Activated CD4-positive, alpha-beta T cell treated with anti-CD3 and anti-CD28 coated beads, Interleukin-2, amount 10 ng/mL, durations not matched to agents 7 days and 5 days (primary cell): ENCODE results near the gene MAST4. TPM values are rescaled to one million over a fixed set of nuclear protein-coding genes. Genes with fewer than 3 reads are reported as not detected.

ENCODE experiments used
- CTCF ChIA-PET: fragments of 350-600 bp; sonication (Branson Sonifier 250); formaldehyde crosslinking; loops from one replicate; lab custom pipeline; 2021; ENCODE audit warnings: antibody characterized with exemption; lab: Charles Lee
- POLR2A ChIA-PET: fragments of 350-600 bp; sonication (Branson Sonifier 250); formaldehyde crosslinking; loops from one replicate; lab custom pipeline; 2021; ENCODE audit warnings: antibody characterized with exemption; lab: Charles Lee
- DNase-seq: peaks from one replicate; pipeline ENCODE4 v3.0.0-alpha.2; 2020
- H3K27ac Mint-ChIP-seq: one replicate; pipeline ENCODE4 v1.8.0; 2021; ENCODE audit warnings: mild to moderate bottlenecking, moderate library complexity, mixed read lengths
- H3K27me3 Mint-ChIP-seq: one replicate; pipeline ENCODE4 v1.8.0; 2021; ENCODE audit warnings: mixed read lengths
- H3K36me3 Mint-ChIP-seq: one replicate; pipeline ENCODE4 v1.8.0; 2021; ENCODE audit warnings: low read depth, mixed read lengths
- H3K4me1 Mint-ChIP-seq: one replicate; pipeline ENCODE4 v1.8.0; 2021; ENCODE audit warnings: mixed read lengths
- H3K4me3 Mint-ChIP-seq: one replicate; pipeline ENCODE4 v1.8.0; 2021; ENCODE audit warnings: mild to moderate bottlenecking, moderate library complexity, mixed read lengths
- H3K9me3 Mint-ChIP-seq: one replicate; pipeline ENCODE4 v1.8.0; 2021; ENCODE audit warnings: mixed read lengths
- total RNA-seq, 2 experiments: library from RNA; stranded (reverse); gene quantifications; one replicate each; pipeline ENCODE4 v1.2.3, GENCODE V29; 2021

Gene MAST4
- total RNA-seq, 2 experiments from 2014 or later, result 23.5 to 25.8 TPM

DNA sequence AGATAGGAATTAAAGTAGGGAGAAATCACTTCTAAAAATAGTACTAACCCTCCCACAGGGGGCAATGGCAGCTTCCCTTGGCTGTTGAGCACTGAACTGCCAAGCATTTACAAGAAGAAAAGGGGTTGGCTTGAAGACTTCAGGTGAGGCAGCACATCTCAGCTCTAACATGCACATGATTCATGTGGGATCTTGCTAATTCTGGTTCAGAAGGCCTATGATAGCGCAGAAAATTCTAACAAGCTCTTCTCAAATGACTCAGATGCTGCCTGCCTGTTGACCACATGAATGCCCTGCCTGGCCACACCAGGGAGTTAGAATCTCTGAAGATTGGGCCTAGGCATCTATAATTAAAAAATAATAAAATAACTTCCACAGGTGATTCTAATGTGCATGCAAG, 577.8 kb downstream of the MAST4 start:
- Mint-ChIP-seq H3K9me3 (peaks cover 45% of the 10 kb centered on the region), H3K27me3 (no peaks in the 10 kb centered on the region), H3K27ac (no peak overlapping the region), H3K4me3 (no peak overlapping the region), H3K36me3 (peaks cover 48% of the 10 kb centered on the region), H3K4me1 (peaks cover 25% of the 10 kb centered on the region)
- no peak for DNase-seq
- POLR2A ChIA-PET, result no interaction called here
- CTCF ChIA-PET, result interaction anchor here (1.2 to 2.1 kb wide), 3 partner anchors 11 to 25 kb away, joined by 3 to 6 read pairs (median 4); no protein-coding TSS in a partner anchor

DNA sequence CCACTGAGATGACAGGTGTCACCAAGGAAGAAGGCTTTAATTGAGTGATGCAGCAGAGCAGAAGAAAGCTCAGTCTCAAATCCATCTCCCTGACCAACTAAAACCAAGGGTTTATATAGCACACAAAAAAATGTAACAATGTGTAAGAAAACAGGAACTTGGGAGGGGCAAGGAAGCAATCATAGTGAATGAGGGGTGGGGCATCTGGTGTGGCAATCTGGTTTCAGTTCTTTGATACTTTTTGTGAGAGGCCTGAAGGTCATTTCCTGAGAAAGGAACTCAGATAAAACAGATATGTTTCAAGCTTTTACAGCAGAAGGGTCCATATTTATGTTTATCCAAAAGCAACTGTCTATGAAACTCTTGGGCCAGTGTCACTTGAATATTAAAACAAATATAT, 580.7 kb downstream of the MAST4 start:
- CTCF ChIA-PET, result interaction anchor here (0.9 to 1.3 kb wide), 2 partner anchors 10 to 27 kb away, joined by 3 read pairs; no protein-coding TSS in a partner anchor
- POLR2A ChIA-PET, result no interaction called here
- H3K36me3 Mint-ChIP-seq, result peaks cover 64% of the 10 kb centered on the region
- no peak overlapping the region for H3K27ac Mint-ChIP-seq
- peaks cover 43% of the 10 kb centered on the region for H3K4me1 Mint-ChIP-seq
- H3K9me3 Mint-ChIP-seq, result peaks cover 61% of the 10 kb centered on the region
- DNase-seq, result no peak
- H3K4me3 Mint-ChIP-seq, result no peak overlapping the region
- no peaks in the 10 kb centered on the region for H3K27me3 Mint-ChIP-seq

GRCh38 chr5:67178085-67178484, 581.9 kb downstream of the MAST4 start:
- peaks cover 59% of the 10 kb centered on the region for H3K36me3 Mint-ChIP-seq
- H3K4me1 Mint-ChIP-seq, result peaks cover 53% of the 10 kb centered on the region
- no peaks in the 10 kb centered on the region for H3K27me3 Mint-ChIP-seq
- no peak overlapping the region for H3K27ac Mint-ChIP-seq
- POLR2A ChIA-PET, result no interaction called here
- peaks cover 61% of the 10 kb centered on the region for H3K9me3 Mint-ChIP-seq
- no peak overlapping the region for H3K4me3 Mint-ChIP-seq
- DNase-seq, result no peak
- CTCF ChIA-PET, result interaction anchor here (0.6 to 1.0 kb wide), 2 partner anchors 33 to 177 kb away, joined by 3 read pairs; no protein-coding TSS in a partner anchor

DNA sequence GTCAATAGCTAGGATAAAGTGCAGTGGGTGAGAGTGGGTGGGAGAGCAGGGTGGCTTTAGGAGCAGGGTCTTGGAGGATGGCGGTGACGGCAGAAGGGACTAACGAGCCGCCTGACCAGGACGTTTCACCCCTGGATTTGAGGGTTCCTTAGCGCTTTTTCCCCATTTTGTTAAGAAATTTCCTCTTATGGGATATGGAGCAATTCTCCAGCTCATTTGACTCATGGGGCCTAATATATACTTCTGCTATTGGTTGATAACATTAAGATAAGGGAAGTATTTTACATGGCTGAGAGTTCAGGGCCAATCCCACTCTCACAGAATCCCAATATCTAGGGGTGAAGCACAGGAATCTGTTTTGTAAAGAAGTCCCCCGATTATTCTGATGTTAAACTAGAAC, 582.8 kb downstream of the MAST4 start:
- POLR2A ChIA-PET, result no interaction called here

DNA sequence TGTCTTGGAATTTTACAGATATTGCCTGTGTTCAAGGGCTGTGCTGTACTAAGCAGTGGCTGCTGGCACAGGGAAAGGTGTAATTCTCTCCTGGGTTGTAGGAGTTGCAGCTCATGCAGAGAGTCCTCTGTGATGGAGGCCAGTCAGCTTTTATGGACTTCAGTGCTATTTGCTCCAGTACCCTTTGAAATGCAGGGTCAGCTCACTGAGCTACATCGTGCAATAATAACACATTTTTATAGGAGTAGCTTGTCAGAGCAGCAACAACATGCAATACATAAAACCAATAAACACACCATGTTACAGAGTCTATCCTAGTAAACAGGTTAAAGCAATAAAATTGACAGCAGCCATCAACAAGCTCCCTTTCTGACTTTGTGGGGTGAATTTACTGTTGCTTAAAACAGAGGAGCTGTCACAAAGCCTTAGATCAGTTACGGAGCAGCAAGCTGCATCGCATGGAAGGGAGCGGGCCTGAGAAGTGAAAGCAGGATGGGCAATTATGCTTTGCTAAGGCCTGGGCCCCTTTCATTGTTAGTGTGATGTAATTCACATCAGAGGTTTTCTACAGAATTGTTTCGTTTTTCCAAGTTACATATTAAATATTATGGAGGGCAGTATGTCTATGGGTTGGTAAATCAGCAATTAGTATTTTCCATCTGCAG, 583.6 kb downstream of the MAST4 start:
- no peaks in the 10 kb centered on the region for H3K27me3 Mint-ChIP-seq
- no peak overlapping the region for H3K27ac Mint-ChIP-seq
- no peak for DNase-seq
- H3K4me1 Mint-ChIP-seq, result peaks cover 52% of the 10 kb centered on the region
- peaks cover 62% of the 10 kb centered on the region for H3K9me3 Mint-ChIP-seq
- no peak overlapping the region for H3K4me3 Mint-ChIP-seq
- POLR2A ChIA-PET, result interaction anchor here (0.6 kb wide), 1 partner anchor 257 kb away, joined by 3 read pairs; no protein-coding TSS in a partner anchor
- peaks cover 66% of the 10 kb centered on the region for H3K36me3 Mint-ChIP-seq
- CTCF ChIA-PET, result interaction anchor here (0.6 to 3.5 kb wide), 7 partner anchors 10 to 50 kb away, joined by 3 to 13 read pairs (median 3); no protein-coding TSS in a partner anchor

More for the DNA sequence above, 582.8 kb downstream of the MAST4 start:
- CTCF ChIA-PET, result interaction anchor here (0.7 to 3.5 kb wide), 4 partner anchors 11 to 32 kb away, joined by 3 to 13 read pairs (median 3); no protein-coding TSS in a partner anchor
- no peak for DNase-seq
- H3K36me3 Mint-ChIP-seq, result peaks cover 66% of the 10 kb centered on the region
- H3K27me3 Mint-ChIP-seq, result no peaks in the 10 kb centered on the region
- H3K4me1 Mint-ChIP-seq, result peaks cover 54% of the 10 kb centered on the region
- peaks cover 65% of the 10 kb centered on the region for H3K9me3 Mint-ChIP-seq
- H3K4me3 Mint-ChIP-seq, result no peak overlapping the region
- no peak overlapping the region for H3K27ac Mint-ChIP-seq

DNA sequence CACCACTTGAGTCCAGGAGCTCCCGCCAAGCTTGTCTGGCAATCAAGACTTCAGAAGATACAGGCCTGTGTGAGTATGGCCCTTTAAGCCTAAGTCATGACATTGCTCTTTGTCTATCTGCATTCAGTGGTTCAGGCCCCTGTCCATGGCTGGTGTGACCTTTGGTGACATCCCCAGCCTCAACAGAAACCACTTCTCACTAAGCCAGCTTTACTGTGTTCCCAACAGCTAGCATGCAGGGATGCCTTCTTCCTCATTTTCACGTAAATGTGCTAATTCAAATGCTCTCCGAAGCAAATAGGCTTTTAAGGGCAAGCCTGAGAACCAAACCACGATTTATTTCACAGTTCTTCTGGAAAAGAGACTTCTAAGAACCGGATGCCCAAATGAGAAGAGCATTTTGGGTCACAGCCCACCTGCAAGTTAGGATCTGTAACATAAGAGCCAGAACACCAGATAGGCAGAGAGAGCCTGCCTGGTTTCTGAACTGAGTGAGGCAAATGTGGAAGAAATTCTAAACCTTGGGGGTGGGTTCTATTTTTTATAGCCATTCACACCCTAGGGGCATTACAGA, 585.5 kb downstream of the MAST4 start:
- peak overlapping the region; percentile 5 for H3K4me3 Mint-ChIP-seq
- peak overlapping the region; percentile 85 for H3K27ac Mint-ChIP-seq
- peak; percentile 37 for DNase-seq
- H3K27me3 Mint-ChIP-seq, result no peaks in the 10 kb centered on the region
- peaks cover 57% of the 10 kb centered on the region for H3K36me3 Mint-ChIP-seq
- CTCF ChIA-PET, result interaction anchor here (0.6 to 3.5 kb wide), 7 partner anchors 9 to 1065 kb away, joined by 3 to 13 read pairs (median 3); no protein-coding TSS in a partner anchor
- POLR2A ChIA-PET, result no interaction called here
- H3K9me3 Mint-ChIP-seq, result peaks cover 43% of the 10 kb centered on the region
- peaks cover 60% of the 10 kb centered on the region for H3K4me1 Mint-ChIP-seq

GRCh38 chr5:67182301-67182790, 586.2 kb downstream of the MAST4 start:
- Mint-ChIP-seq H3K4me3 (no peak overlapping the region), H3K36me3 (peaks cover 53% of the 10 kb centered on the region), H3K27me3 (no peaks in the 10 kb centered on the region), H3K9me3 (peaks cover 38% of the 10 kb centered on the region), H3K27ac (peak overlapping the region; percentile 85), H3K4me1 (peaks cover 60% of the 10 kb centered on the region)
- CTCF ChIA-PET, result interaction anchor here (0.6 to 1.5 kb wide), 5 partner anchors 9 to 1064 kb away, joined by 3 read pairs; no protein-coding TSS in a partner anchor
- DNase-seq, result no peak
- POLR2A ChIA-PET, result no interaction called here

GRCh38 chr5:67183859-67184258, 587.7 kb downstream of the MAST4 start:
- Mint-ChIP-seq H3K4me1 (peaks cover 66% of the 10 kb centered on the region), H3K27me3 (no peaks in the 10 kb centered on the region), H3K9me3 (peaks cover 29% of the 10 kb centered on the region), H3K4me3 (no peak overlapping the region), H3K36me3 (peaks cover 49% of the 10 kb centered on the region), H3K27ac (no peak overlapping the region)
- ChIA-PET POLR2A (no interaction called here), CTCF (interaction anchor here (1.2 kb wide), 2 partner anchors 9 to 18 kb away, joined by 3 read pairs; no protein-coding TSS in a partner anchor)
- no peak for DNase-seq

DNA sequence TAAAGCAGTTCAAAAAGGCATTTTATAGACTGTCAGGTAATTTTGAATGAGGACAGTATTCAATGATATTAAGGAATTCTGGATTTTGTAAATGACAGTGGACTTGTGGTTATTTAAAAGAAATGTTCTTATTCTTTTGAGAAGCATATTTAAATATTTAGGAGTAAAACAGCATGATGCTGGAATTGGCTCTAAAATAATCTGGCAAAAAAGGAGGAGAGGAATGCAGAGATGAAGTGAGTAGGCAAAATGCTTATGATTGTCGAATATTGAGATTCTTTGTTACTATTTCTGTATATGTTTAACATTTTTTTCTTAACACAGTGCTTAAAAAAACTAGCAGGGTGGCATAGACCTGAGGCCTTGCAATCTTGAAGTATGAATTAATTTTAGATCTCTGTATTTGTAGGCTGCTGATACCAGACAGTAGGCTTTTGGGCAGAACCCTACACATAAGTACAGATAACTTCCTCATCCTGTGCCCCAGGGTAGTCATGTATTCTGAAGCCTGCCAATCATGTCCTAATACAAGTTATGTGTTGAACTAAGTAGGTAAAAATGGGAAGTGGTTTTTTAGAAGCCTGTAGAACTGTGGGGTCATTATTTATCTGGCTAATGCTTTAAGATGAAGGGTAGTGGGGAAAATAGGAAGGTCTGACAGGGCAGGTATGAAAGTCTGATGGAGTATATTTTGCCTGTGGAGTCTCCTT, 591.0 kb downstream of the MAST4 start:
- peaks cover 37% of the 10 kb centered on the region for H3K36me3 Mint-ChIP-seq
- no peak overlapping the region for H3K4me3 Mint-ChIP-seq
- peaks cover 12% of the 10 kb centered on the region for H3K9me3 Mint-ChIP-seq
- CTCF ChIA-PET, result no interaction called here
- no peaks in the 10 kb centered on the region for H3K27me3 Mint-ChIP-seq
- peaks cover 57% of the 10 kb centered on the region for H3K4me1 Mint-ChIP-seq
- peak overlapping the region; percentile 44 for H3K27ac Mint-ChIP-seq
- DNase-seq, result no peak
- POLR2A ChIA-PET, result no interaction called here

GRCh38 chr5:67188274-67189078, 592.3 kb downstream of the MAST4 start:
- peaks cover 38% of the 10 kb centered on the region for H3K36me3 Mint-ChIP-seq
- no peak overlapping the region for H3K4me3 Mint-ChIP-seq
- no peak for DNase-seq
- H3K4me1 Mint-ChIP-seq, result peaks cover 49% of the 10 kb centered on the region
- CTCF ChIA-PET, result interaction anchor here (0.5 to 1.3 kb wide), 10 partner anchors 9 to 328 kb away, joined by 3 to 7 read pairs (median 3); partner anchors contain the start of gene CD180
- H3K27me3 Mint-ChIP-seq, result no peaks in the 10 kb centered on the region
- POLR2A ChIA-PET, result no interaction called here
- peak overlapping the region; percentile 84 for H3K27ac Mint-ChIP-seq
- H3K9me3 Mint-ChIP-seq, result peaks cover 10% of the 10 kb centered on the region

GRCh38 chr5:67189079-67189354, 592.8 kb downstream of the MAST4 start:
- Mint-ChIP-seq H3K36me3 (peaks cover 35% of the 10 kb centered on the region), H3K9me3 (peaks cover 10% of the 10 kb centered on the region), H3K27ac (peak overlapping the region; percentile 84), H3K27me3 (no peaks in the 10 kb centered on the region), H3K4me1 (peaks cover 54% of the 10 kb centered on the region), H3K4me3 (no peak overlapping the region)
- DNase-seq, result no peak
- POLR2A ChIA-PET, result no interaction called here
- CTCF ChIA-PET, result interaction anchor here (0.5 to 1.3 kb wide), 9 partner anchors 8 to 327 kb away, joined by 3 to 7 read pairs (median 3); partner anchors contain the start of gene CD180

- peaks cover 57% of the 10 kb centered on the region for H3K4me1 Mint-ChIP-seq
- H3K27me3 Mint-ChIP-seq, result no peaks in the 10 kb centered on the region
- H3K27ac Mint-ChIP-seq, result no peak overlapping the region
- DNase-seq, result no peak
- no peak overlapping the region for H3K4me3 Mint-ChIP-seq
- ChIA-PET CTCF (interaction anchor here (0.7 kb wide), 1 partner anchor 10 kb away, joined by 3 read pairs; no protein-coding TSS in a partner anchor), POLR2A (no interaction called here)
- H3K36me3 Mint-ChIP-seq, result peaks cover 36% of the 10 kb centered on the region
- H3K9me3 Mint-ChIP-seq, result peaks cover 13% of the 10 kb centered on the region
Measured at GRCh38 chr5:67189931-67190330, 593.7 kb downstream of the MAST4 start.
